Tibial nerve (tissue), 4 donors: ENCODE results near the gene ACBD7.

ENCODE experiments used
- CTCF ChIP-seq, 5 experiments: fragments of 200-600 bp in 3 of 5; fragments of 450-650 bp in 2 of 5; sonication (generic) in 3 of 5; IDR thresholded peaks; one replicate each; pipeline ENCODE4 v1.5.1; 2016 to 2019; ENCODE audit warnings: antibody characterized with exemption in 5 of 5, mild to moderate bottlenecking in 3 of 5, moderate library complexity in 2 of 5
- EP300 ChIP-seq, 2 donors: sonication (generic); formaldehyde crosslinking; IDR thresholded peaks; one replicate each; pipeline ENCODE4 v1.6.1; 2017; ENCODE audit warnings: antibody characterized with exemption in 2 of 2, mild to moderate bottlenecking in 1 of 2
- POLR2A ChIP-seq, 2 donors: fragments of 450-650 bp; IDR thresholded peaks; one replicate each; pipeline ENCODE4 v1.6.1; 2017; ENCODE audit warnings: antibody characterized with exemption in 2 of 2, mild to moderate bottlenecking in 2 of 2, moderate library complexity in 2 of 2

- no peak for TF ChIP-seq CTCF (IDR thresholded peaks at IDR 0.05)
- TF ChIP-seq EP300 (IDR thresholded peaks at IDR 0.05), result no peak
- no peak for TF ChIP-seq POLR2A (IDR thresholded peaks at IDR 0.05)
Measured at GRCh38 chr10:15046626-15047025, 42.0 kb downstream of the ACBD7 start.
